A549 (cell line): ENCODE measurements around the gene CFL1. TPM values are rescaled to one million over a fixed set of nuclear protein-coding genes. Genes with fewer than 3 reads are reported as not detected.

Experiments used
- ATOH8 ChIP-seq: fragments of 250-450 bp; sonication (Bioruptor Pico); IDR thresholded peaks from 2 replicates; pipeline ENCODE4 v1.5.0; 2020; ENCODE audit warnings: low read depth, mild to moderate bottlenecking, moderate library complexity
- BHLHE40 ChIP-seq: IDR thresholded peaks from 2 replicates; pipeline ENCODE4 v1.6.1; 2012; ENCODE audit warnings: low read depth, low read length, inconsistent platforms
- CBX8 ChIP-seq: fragments of 200-600 bp; sonication (generic); IDR thresholded peaks from 2 replicates; pipeline ENCODE4 v1.6.1; 2016
- CEBPB ChIP-seq, 2 experiments: fragments of >200 bp in 1 of 2; sonication (Bioruptor Twin) in 1 of 2; formaldehyde crosslinking in 1 of 2; IDR thresholded peaks; 2 replicates each; pipeline ENCODE4 v1.6.1; 2012 to 2016
- CHD4 ChIP-seq: fragments of 200-600 bp; sonication (generic); IDR thresholded peaks from 2 replicates; pipeline ENCODE4 v1.6.1; 2016; ENCODE audit warnings: antibody characterized with exemption, mild to moderate bottlenecking, borderline replicate concordance
- CTCF ChIP-seq: fragments of >200 bp; sonication (Bioruptor Twin); formaldehyde crosslinking; IDR thresholded peaks from 3 replicates; pipeline ENCODE4 v1.5.1; 2016
- E2F6 ChIP-seq: IDR thresholded peaks from 2 replicates; pipeline ENCODE4 v1.6.1; 2012; ENCODE audit warnings: low read depth, borderline replicate concordance
- EHF ChIP-seq: fragments of 250-450 bp; sonication (Bioruptor Pico); IDR thresholded peaks from 2 replicates; pipeline ENCODE4 v1.5.0; 2020; ENCODE audit warnings: mild to moderate bottlenecking
- EHMT2 ChIP-seq: fragments of 200-600 bp; sonication (generic); IDR thresholded peaks from 2 replicates; pipeline ENCODE4 v1.6.1; 2016; ENCODE audit warnings: antibody characterized with exemption, low read depth, mild to moderate bottlenecking, moderate library complexity
- ESRRA ChIP-seq: fragments of 150-350 bp; IDR thresholded peaks from 2 replicates; pipeline ENCODE4 v1.6.1; 2014; ENCODE audit warnings: mild to moderate bottlenecking, low read length, borderline replicate concordance
- FOSB ChIP-seq: fragments of 250-450 bp; sonication (Bioruptor Pico); IDR thresholded peaks from 2 replicates; pipeline ENCODE4 v1.5.0; 2020; ENCODE audit warnings: mild to moderate bottlenecking, moderate library complexity
- FOXS1 ChIP-seq: fragments of 250-450 bp; sonication (Bioruptor Pico); IDR thresholded peaks from 2 replicates; pipeline ENCODE4 v1.5.0; 2020; ENCODE audit warnings: mild to moderate bottlenecking, moderate library complexity
- GATA3 ChIP-seq: IDR thresholded peaks from 2 replicates; pipeline ENCODE4 v1.6.1; 2012; ENCODE audit warnings: borderline replicate concordance
- HOXB13 ChIP-seq: fragments of 250-450 bp; sonication (Bioruptor Pico); IDR thresholded peaks from 2 replicates; pipeline ENCODE4 v1.5.0; 2020; ENCODE audit warnings: low read depth, mild to moderate bottlenecking, moderate library complexity
- HOXB5 ChIP-seq: fragments of 250-450 bp; sonication (Bioruptor Pico); IDR thresholded peaks from 2 replicates; pipeline ENCODE4 v1.5.0; 2020; ENCODE audit warnings: mild to moderate bottlenecking, moderate library complexity
- JUNB ChIP-seq: fragments of >200 bp; sonication (Bioruptor Twin); formaldehyde crosslinking; IDR thresholded peaks from 2 replicates; pipeline ENCODE4 v1.6.1; 2016
- MAZ ChIP-seq: fragments of 150-350 bp; IDR thresholded peaks from 2 replicates; pipeline ENCODE4 v1.6.1; 2014; ENCODE audit warnings: antibody characterized with exemption, low read depth, low read length, borderline replicate concordance
- MYC ChIP-seq: IDR thresholded peaks from 2 replicates; pipeline ENCODE4 v1.6.1; 2012; ENCODE audit warnings: mild to moderate bottlenecking, inconsistent platforms, low read length, improper control_type of control experiment, borderline replicate concordance
- NFE2L2 ChIP-seq: fragments of 150-350 bp; conservative IDR thresholded peaks from 2 replicates; pipeline ENCODE4 v1.6.1; 2014; ENCODE audit warnings: low read length
- NPAS2 ChIP-seq: fragments of 250-450 bp; sonication (Bioruptor Pico); IDR thresholded peaks from 2 replicates; pipeline ENCODE4 v1.8.0; 2022; ENCODE audit warnings: mild to moderate bottlenecking, moderate library complexity, borderline replicate concordance
- POLR2A ChIP-seq: IDR thresholded peaks from 2 replicates; pipeline ENCODE4 v1.6.1; 2012; ENCODE audit warnings: mild to moderate bottlenecking, low read length
- RCOR1 ChIP-seq: fragments of 150-350 bp; IDR thresholded peaks from 2 replicates; pipeline ENCODE4 v1.6.1; 2014; ENCODE audit warnings: antibody characterized with exemption, low read length, low read depth
- RNF2 ChIP-seq: fragments of 200-600 bp; sonication (generic); IDR thresholded peaks from 2 replicates; pipeline ENCODE4 v1.6.1; 2016; ENCODE audit warnings: low read depth, mild to moderate bottlenecking, antibody characterized with exemption, moderate library complexity, borderline replicate concordance
- USF2 ChIP-seq: fragments of 450-650 bp; IDR thresholded peaks from 2 replicates; pipeline ENCODE4 v1.6.1; 2014; ENCODE audit warnings: antibody characterized with exemption
- ZFP36 ChIP-seq: fragments of 450-650 bp; IDR thresholded peaks from 2 replicates; pipeline ENCODE4 v1.6.1; 2014; ENCODE audit warnings: borderline replicate concordance; ENCODE audit not compliant: partially characterized antibody
- ZNF302 ChIP-seq: fragments of 250-450 bp; sonication (Bioruptor Pico); IDR thresholded peaks from 2 replicates; pipeline ENCODE4 v1.9.0; 2021; ENCODE audit warnings: inconsistent platforms, mild to moderate bottlenecking, moderate library complexity
- polyA plus RNA-seq, 4 experiments: library from polyadenylated mRNA; depleted of rRNA in 3 of 4; stranded (reverse); fragments of >200 nt; fragmentation: RNase III in 1 of 4; extraction: RNeasy Plus Mini Kit Qiagen cat#74134 plus additional on column Dnase treatment in 1 of 4; gene quantifications; 2 replicates in 3 of 4; 3 replicates in 1 of 4; pipeline ENCODE4 v1.2.3, GENCODE V29; 2011 to 2017

Gene CFL1
- polyA plus RNA-seq, 2 of the 4 experiments (the other 2 are of a cell fraction), result 1,591 to 1,780 TPM

- TF ChIP-seq CTCF, result peak; percentile 85
- no peak for TF ChIP-seq E2F6
- no peak for TF ChIP-seq RCOR1
- peak; percentile 22; the same call in 1 of the 2 replicates for TF ChIP-seq MYC
- TF ChIP-seq FOXS1 (CRISPR knock-in tag), result no peak; the same call in 1 of the 2 replicates
- TF ChIP-seq EHMT2, result no peak
- TF ChIP-seq RNF2, result no peak
- TF ChIP-seq GATA3, result no peak
- 0 out of 2 replicates have a peak, but pooled peaks have one; percentile 17 for TF ChIP-seq USF2
- TF ChIP-seq HOXB5 (CRISPR knock-in tag), result no peak
- peak; percentile 53; the same call in 1 of the 2 replicates for TF ChIP-seq MAZ
- no peak for TF ChIP-seq NFE2L2
- TF ChIP-seq ZNF302 (CRISPR knock-in tag), result no peak
- TF ChIP-seq NPAS2 (CRISPR knock-in tag), result no peak
- TF ChIP-seq ESRRA, result no peak; the same call in 1 of the 2 replicates
- peak; percentile 63 for TF ChIP-seq POLR2A
- no peak for TF ChIP-seq JUNB
- TF ChIP-seq BHLHE40, result 0 out of 2 replicates have a peak, but pooled peaks have one; percentile 10
- TF ChIP-seq CBX8, result no peak
- TF ChIP-seq CEBPB (IDR thresholded peaks at IDR 0.05), result no peak
- TF ChIP-seq CHD4, result no peak
- TF ChIP-seq FOSB (CRISPR knock-in tag), result no peak
- no peak for TF ChIP-seq ZFP36
- TF ChIP-seq HOXB13 (CRISPR knock-in tag), result no peak
- TF ChIP-seq ATOH8 (CRISPR knock-in tag), result no peak
- no peak for TF ChIP-seq EHF (CRISPR knock-in tag)
Observed at GRCh38 chr11:65860278-65861164, 2.5 kb upstream of the CFL1 start, which contains the start of gene MUS81 (continued).
